ENCODE measurements around the gene CIROP. TPM values are rescaled to one million over a fixed set of nuclear protein-coding genes. Genes with fewer than 3 reads are reported as not detected.

Gene CIROP
- total and polyA plus RNA-seq, 9 of the 15 experiments (the other 6 are each of a cell fraction or from before 2014, with no cell fraction given) = not detected

GRCh38 chr14:23153851-23154796 is 49.3 kb upstream of the CIROP start (continued):
- no peak for TF ChIP-seq ZFPM2 (CRISPR knock-in tag; IDR thresholded peaks at IDR 0.05)
- TF ChIP-seq THAP7 (CRISPR knock-in tag; IDR thresholded peaks at IDR 0.05) = no peak
- TF ChIP-seq EZH2 (IDR thresholded peaks at IDR 0.05; ENCODE audit: borderline replicate concordance, low read depth, low read length) = no peak
- TF ChIP-seq SOX6 (IDR thresholded peaks at IDR 0.05) = peak; percentile 79
- TF ChIP-seq GTF2B (IDR thresholded peaks at IDR 0.05; ENCODE audit: extremely low read depth, insufficient read length) = no peak
- no peak for TF ChIP-seq ZNF609 (CRISPR knock-in tag; IDR thresholded peaks at IDR 0.05; ENCODE audit: borderline replicate concordance)
- no peak for TF ChIP-seq PML (IDR thresholded peaks at IDR 0.05; ENCODE audit: low read length)
- no peak for TF ChIP-seq NFRKB (IDR thresholded peaks at IDR 0.05; ENCODE audit: low read depth)
- TF ChIP-seq HNRNPK (IDR thresholded peaks at IDR 0.05; ENCODE audit: low read depth, low read length, poor library complexity, severe bottlenecking) = no peak
- no peak for TF ChIP-seq ZNF780A (CRISPR knock-in tag; IDR thresholded peaks at IDR 0.05)
- no peak for TF ChIP-seq TARDBP (IDR thresholded peaks at IDR 0.05)
- TF ChIP-seq RNF219 (CRISPR knock-in tag; IDR thresholded peaks at IDR 0.05) = no peak
- TF ChIP-seq ZNF589 (CRISPR knock-in tag; IDR thresholded peaks at IDR 0.05; ENCODE audit: low read depth) = no peak
- no peak for TF ChIP-seq THRA (IDR thresholded peaks at IDR 0.05)
- no peak for TF ChIP-seq SP2 (IDR thresholded peaks at IDR 0.05; ENCODE audit: extremely low read depth, low read depth, low read length, poor library complexity, severe bottlenecking)
- TF ChIP-seq RHOXF2B (CRISPR knock-in tag; conservative IDR thresholded peaks at IDR 0.05) = no peak
- no peak for TF ChIP-seq SMAD1 (IDR thresholded peaks at IDR 0.05; ENCODE audit: low read depth, low read length, partially characterized antibody)
- TF ChIP-seq MEF2D (tag; conservative IDR thresholded peaks at IDR 0.05; ENCODE audit: low read depth) = peak; percentile 89

Data from K562 (cell line).